GM21786 (cell line): Measurements from ENCODE around the gene TMEM179.
"Not testable (repeated sequence)": the region's sequence is repeated elsewhere in the genome, so short reads cannot be mapped to it uniquely, and the experiment has no call there.

Experiments
- ATAC-seq: cut with Tn5 transposase; IDR thresholded peaks from one replicate; pipeline ENCODE4 v1.9.1; 2021; ENCODE audit not compliant: unreplicated experiment

Gene TMEM179

GRCh38 chr14:104588066-104588857 is 16.3 kb downstream of the TMEM179 start:
- ATAC-seq, result no peak

- no peak for ATAC-seq
Observed at GRCh38 chr14:104587641-104588040, 16.9 kb downstream of the TMEM179 start.

- no peak for ATAC-seq
Observed at GRCh38 chr14:104586832-104587620, 17.5 kb downstream of the TMEM179 start.

- ATAC-seq, result no peak
Observed at GRCh38 chr14:104585966-104586697, 18.4 kb downstream of the TMEM179 start.

GRCh38 chr14:104584557-104584956 is 20.0 kb downstream of the TMEM179 start:
- no peak for ATAC-seq

GRCh38 chr14:104583424-104584306 is 20.9 kb downstream of the TMEM179 start:
- ATAC-seq, result no peak

- no peak for ATAC-seq
Observed at GRCh38 chr14:104582662-104583061, 21.9 kb downstream of the TMEM179 start.

- ATAC-seq, result no peak
Observed at GRCh38 chr14:104582005-104582404, 22.6 kb downstream of the TMEM179 start.

GRCh38 chr14:104581521-104581920 is 23.1 kb downstream of the TMEM179 start:
- ATAC-seq, result no peak

- ATAC-seq, result no peak
Observed at GRCh38 chr14:104580961-104581360, 23.6 kb downstream of the TMEM179 start.

GRCh38 chr14:104579939-104580338 is 24.6 kb downstream of the TMEM179 start:
- ATAC-seq, result not testable (repeated sequence)

GRCh38 chr14:104579507-104579906 is 25.1 kb downstream of the TMEM179 start, which contains the start of gene C14orf180:
C14orf180 (plus strand) TSS chr14:104579764; CDS start chr14:104586431, 6,667 bp downstream.
- ATAC-seq, result no peak

- no peak for ATAC-seq
Observed at GRCh38 chr14:104578321-104578720, 26.3 kb downstream of the TMEM179 start.

GRCh38 chr14:104577847-104578301 is 26.7 kb downstream of the TMEM179 start:
- no peak for ATAC-seq

- ATAC-seq, result no peak
Observed at GRCh38 chr14:104577426-104577825, 27.1 kb downstream of the TMEM179 start.

GRCh38 chr14:104576970-104577332 is 27.6 kb downstream of the TMEM179 start:
- ATAC-seq, result no peak

GRCh38 chr14:104576232-104576969 is 28.2 kb downstream of the TMEM179 start:
- no peak for ATAC-seq

- no peak for ATAC-seq
Observed at GRCh38 chr14:104574978-104575583, 29.5 kb downstream of the TMEM179 start.

GRCh38 chr14:104574536-104574935 is 30.0 kb downstream of the TMEM179 start:
- ATAC-seq, result no peak
